ENCODE data around the gene ATP13A4.

- TF ChIP-seq, protein P1, sequence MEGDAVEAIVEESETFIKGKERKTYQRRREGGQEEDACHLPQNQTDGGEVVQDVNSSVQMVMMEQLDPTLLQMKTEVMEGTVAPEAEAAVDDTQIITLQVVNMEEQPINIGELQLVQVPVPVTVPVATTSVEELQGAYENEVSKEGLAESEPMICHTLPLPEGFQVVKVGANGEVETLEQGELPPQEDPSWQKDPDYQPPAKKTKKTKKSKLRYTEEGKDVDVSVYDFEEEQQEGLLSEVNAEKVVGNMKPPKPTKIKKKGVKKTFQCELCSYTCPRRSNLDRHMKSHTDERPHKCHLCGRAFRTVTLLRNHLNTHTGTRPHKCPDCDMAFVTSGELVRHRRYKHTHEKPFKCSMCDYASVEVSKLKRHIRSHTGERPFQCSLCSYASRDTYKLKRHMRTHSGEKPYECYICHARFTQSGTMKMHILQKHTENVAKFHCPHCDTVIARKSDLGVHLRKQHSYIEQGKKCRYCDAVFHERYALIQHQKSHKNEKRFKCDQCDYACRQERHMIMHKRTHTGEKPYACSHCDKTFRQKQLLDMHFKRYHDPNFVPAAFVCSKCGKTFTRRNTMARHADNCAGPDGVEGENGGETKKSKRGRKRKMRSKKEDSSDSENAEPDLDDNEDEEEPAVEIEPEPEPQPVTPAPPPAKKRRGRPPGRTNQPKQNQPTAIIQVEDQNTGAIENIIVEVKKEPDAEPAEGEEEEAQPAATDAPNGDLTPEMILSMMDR (conservative IDR thresholded peaks at IDR 0.05; ENCODE audit: low read length), result no peak
- TF ChIP-seq EZH2phosphoT487 (IDR thresholded peaks at IDR 0.05; ENCODE audit: borderline replicate concordance, low read depth, low read length), result no peak
Observed at GRCh38 chr3:193552923-193553322, 1.8 kb downstream of the ATP13A4 start.
